Esophagus muscularis mucosa (tissue), 4 donors: Measurements from ENCODE around the gene EPHB3. TPM values are rescaled to one million over a fixed set of nuclear protein-coding genes. Genes with fewer than 3 reads are reported as not detected.

Experiments used
- DNase-seq: peaks from one replicate; pipeline ENCODE4 v3.0.0-alpha.2; 2017; ENCODE audit errors: extremely low spot score
- H3K27ac ChIP-seq, 4 donors: fragments of 200-600 bp; sonication (generic); replicated peaks in 1 of 4; 1 replicate in 3 of 4; 2 replicates in 1 of 4; pipeline ENCODE4 v1.5.1; 2016 to 2019; ENCODE audit warnings: mild to moderate bottlenecking in 1 of 4
- H3K27me3 ChIP-seq, 4 donors: fragments of 200-600 bp; sonication (generic); one replicate each; pipeline versions ENCODE4 v1.5.1 to v1.6.0; 2016 to 2019
- H3K36me3 ChIP-seq, 4 donors: fragments of 200-600 bp; sonication (generic); one replicate each; pipeline ENCODE4 v1.5.1; 2016 to 2019
- H3K4me1 ChIP-seq, 4 donors: fragments of 200-600 bp; sonication (generic); one replicate each; pipeline ENCODE4 v1.5.1; 2016 to 2019
- H3K4me3 ChIP-seq, 4 donors: fragments of 200-600 bp; sonication (generic); 1 replicate in 2 of 4; 2 replicates in 2 of 4; pipeline ENCODE4 v1.5.1; 2016 to 2019; ENCODE audit warnings: mild to moderate bottlenecking in 4 of 4, moderate library complexity in 1 of 4
- H3K9me3 ChIP-seq, 4 donors: fragments of 200-600 bp; sonication (generic); 1 replicate in 3 of 4; 2 replicates in 1 of 4; pipeline ENCODE4 v1.5.1; 2016 to 2019
- EP300 ChIP-seq: sonication (generic); formaldehyde crosslinking; IDR thresholded peaks from one replicate; pipeline ENCODE4 v1.6.1; 2017; ENCODE audit warnings: antibody characterized with exemption
- POLR2A ChIP-seq: fragments of 450-650 bp; IDR thresholded peaks from one replicate; pipeline ENCODE4 v1.6.1; 2017; ENCODE audit warnings: antibody characterized with exemption, moderate library complexity, mild to moderate bottlenecking, low read depth
- POLR2AphosphoS5 ChIP-seq, 2 donors: sonication (generic); formaldehyde crosslinking; IDR thresholded peaks; one replicate each; pipeline ENCODE4 v1.6.1; 2017; ENCODE audit warnings: antibody characterized with exemption in 2 of 2
- WGBS: methylation state at CpG from one replicate; pipeline ENCODE4 v1.1.5; 2018; 5-methylcytosine and 5-hydroxymethylcytosine counted together
- intact Hi-C: fragments of 100-400 bp; cut with DNase I; formaldehyde crosslinking; loops from one replicate; pipeline ENCODE4 v1.15.1; 2023
- total RNA-seq, 4 donors: library from RNA; depleted of rRNA; stranded (reverse); fragments of >200 nt; gene quantifications; one replicate each; pipeline versions ENCODE4 v1.1.0 to v1.2.1, GENCODE V29; 2016
- TF ChIP-seq, protein P1 (sequence below), 3 experiments: fragments of 200-600 bp in 2 of 3; fragments of 450-650 bp in 1 of 3; sonication (generic) in 2 of 3; IDR thresholded peaks; one replicate each; pipeline ENCODE4 v1.5.1; 2017 to 2019; ENCODE audit warnings: antibody characterized with exemption in 3 of 3, mild to moderate bottlenecking in 2 of 3, moderate library complexity in 1 of 3

EPHB3 gene
- total RNA-seq, 4 donors from 2014 or later = 1.5 to 6.1 (median 3.5) TPM

DNA sequence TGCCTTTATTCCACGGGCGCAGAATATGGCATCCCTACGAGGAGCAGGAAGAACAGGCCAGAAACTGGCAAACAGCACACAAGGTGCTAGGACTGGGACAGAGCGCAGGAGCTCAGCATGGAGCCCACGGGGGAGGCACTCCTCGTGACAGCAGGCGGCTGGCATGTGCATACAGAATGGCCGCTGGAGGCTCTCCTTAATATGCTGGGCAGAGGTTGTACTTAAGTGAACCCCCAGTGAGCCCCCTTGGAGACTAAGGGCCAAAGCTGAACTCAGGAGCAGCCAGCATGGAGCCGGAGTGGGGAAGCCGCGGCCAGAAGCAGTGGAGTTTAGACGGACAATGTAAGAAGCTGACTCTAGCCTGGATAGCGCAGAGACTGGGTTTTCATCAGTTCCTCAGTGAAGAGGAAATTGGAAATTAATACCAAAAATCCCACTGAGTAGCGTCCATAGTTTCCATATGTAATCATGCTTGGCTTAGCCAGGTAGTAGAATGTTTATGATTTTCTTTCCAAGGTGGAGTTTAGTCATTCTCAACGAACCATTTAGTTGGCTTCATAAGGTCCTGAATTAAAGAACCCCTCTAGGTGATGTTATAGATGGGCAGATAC lies 69.4 kb downstream of the EPHB3 start:
- intact Hi-C loops = no loop called here
- Histone ChIP-seq H3K27ac (no peak overlapping the region), H3K9me3 (no peaks in the 10 kb centered on the region), H3K4me3 (no peak overlapping the region), H3K27me3 (peaks cover 0 to 14% (median 0%) of the 10 kb centered on the region in 4 donors), H3K4me1 (peaks cover 0 to 2% (median 0%) of the 10 kb centered on the region in 4 donors), H3K36me3 (no peaks in the 10 kb centered on the region)
- 90% methylated on average over 15 of the region's 15 CpGs for WGBS
- TF ChIP-seq POLR2A (no peak), EP300 (no peak), POLR2AphosphoS5 (IDR thresholded peaks at IDR 0.05) (no peak)
- TF ChIP-seq, protein P1, sequence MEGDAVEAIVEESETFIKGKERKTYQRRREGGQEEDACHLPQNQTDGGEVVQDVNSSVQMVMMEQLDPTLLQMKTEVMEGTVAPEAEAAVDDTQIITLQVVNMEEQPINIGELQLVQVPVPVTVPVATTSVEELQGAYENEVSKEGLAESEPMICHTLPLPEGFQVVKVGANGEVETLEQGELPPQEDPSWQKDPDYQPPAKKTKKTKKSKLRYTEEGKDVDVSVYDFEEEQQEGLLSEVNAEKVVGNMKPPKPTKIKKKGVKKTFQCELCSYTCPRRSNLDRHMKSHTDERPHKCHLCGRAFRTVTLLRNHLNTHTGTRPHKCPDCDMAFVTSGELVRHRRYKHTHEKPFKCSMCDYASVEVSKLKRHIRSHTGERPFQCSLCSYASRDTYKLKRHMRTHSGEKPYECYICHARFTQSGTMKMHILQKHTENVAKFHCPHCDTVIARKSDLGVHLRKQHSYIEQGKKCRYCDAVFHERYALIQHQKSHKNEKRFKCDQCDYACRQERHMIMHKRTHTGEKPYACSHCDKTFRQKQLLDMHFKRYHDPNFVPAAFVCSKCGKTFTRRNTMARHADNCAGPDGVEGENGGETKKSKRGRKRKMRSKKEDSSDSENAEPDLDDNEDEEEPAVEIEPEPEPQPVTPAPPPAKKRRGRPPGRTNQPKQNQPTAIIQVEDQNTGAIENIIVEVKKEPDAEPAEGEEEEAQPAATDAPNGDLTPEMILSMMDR (IDR thresholded peaks at IDR 0.05) = no peak
- DNase-seq = no peak

DNA sequence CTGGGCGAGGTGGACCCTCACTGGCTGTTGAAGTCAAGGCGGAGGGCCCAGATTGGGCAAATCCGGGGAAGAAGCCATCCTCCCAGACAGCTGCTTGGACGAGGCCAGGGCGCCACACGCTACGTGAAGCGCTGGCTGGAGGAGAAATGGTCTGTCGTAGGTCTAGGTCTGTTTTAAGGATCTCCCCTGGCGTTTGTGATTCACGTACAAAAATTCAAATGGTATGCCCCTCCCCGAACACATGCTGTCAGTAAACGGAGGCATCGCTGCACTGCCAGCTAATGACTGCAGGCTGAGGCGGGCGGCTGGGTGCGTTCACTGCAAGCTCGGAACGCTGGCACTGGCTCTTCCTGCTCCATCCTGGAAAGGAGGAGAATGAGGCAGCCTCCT lies 69.9 kb downstream of the EPHB3 start:
- peaks cover 0 to 2% (median 0%) of the 10 kb centered on the region in 4 donors for H3K4me1 ChIP-seq
- no peak for DNase-seq
- H3K9me3 ChIP-seq = no peaks in the 10 kb centered on the region
- TF ChIP-seq, protein P1 (IDR thresholded peaks at IDR 0.05) = no peak
- TF ChIP-seq EP300 (no peak), POLR2A (no peak), POLR2AphosphoS5 (IDR thresholded peaks at IDR 0.05) (no peak)
- 92% methylated on average over 19 of the region's 19 CpGs for WGBS
- intact Hi-C loops = no loop called here
- H3K36me3 ChIP-seq = no peaks in the 10 kb centered on the region
- peaks cover 0 to 14% (median 0%) of the 10 kb centered on the region in 4 donors for H3K27me3 ChIP-seq
- no peak overlapping the region for H3K27ac ChIP-seq
- H3K4me3 ChIP-seq = no peak overlapping the region

Other genes with a start within 250 kb of the EPHB3 start
- 100 to 1,000 TPM; 291 to 418 (median 360) TPM for gene EIF4G1, start 247.2 kb upstream of the EPHB3 start, total RNA-seq
- gene FAM131A, start 224.2 kb upstream of the EPHB3 start, total RNA-seq = 10 to 100 TPM; 40.3 to 71.0 (median 59.9) TPM
- gene CLCN2, start 200.2 kb upstream of the EPHB3 start, total RNA-seq = 1 to 10 TPM; 1.8 to 3.4 (median 2.7) TPM
- 10 to 100 TPM; 36.0 to 52.1 (median 40.4) TPM for gene POLR2H, start 200.1 kb upstream of the EPHB3 start, total RNA-seq
- gene THPO, start 183.6 kb upstream of the EPHB3 start, total RNA-seq = 1 to 10 TPM in 1 of 4 donors, under 1 TPM in 3; 0.40 to 1.3 (median 0.64) TPM
- 10 to 100 TPM; 12.3 to 17.6 (median 16.8) TPM for gene CHRD, start 181.7 kb upstream of the EPHB3 start, total RNA-seq
- gene MAGEF1, start 150.3 kb downstream of the EPHB3 start, total RNA-seq = 10 to 100 TPM; 23.5 to 50.9 (median 34.1) TPM